Transverse colon (tissue), 3 donors: ENCODE measurements around the gene ALG14.

Experiments used
- POLR2A ChIP-seq: fragments of 450-650 bp; IDR thresholded peaks from one replicate; pipeline ENCODE4 v1.6.1; 2016; ENCODE audit warnings: antibody characterized with exemption, mild to moderate bottlenecking, moderate library complexity
- TF ChIP-seq, protein P1 (sequence below), 5 experiments: fragments of 200-600 bp in 3 of 5; fragments of 450-650 bp in 2 of 5; sonication (generic) in 3 of 5; IDR thresholded peaks; 1 replicate in 2 of 5; 2 replicates in 3 of 5; pipeline ENCODE4 v1.5.1; 2016 to 2017; ENCODE audit warnings: antibody characterized with exemption in 5 of 5, inconsistent platforms in 3 of 5, mild to moderate bottlenecking in 2 of 5, moderate library complexity in 1 of 5

DNA sequence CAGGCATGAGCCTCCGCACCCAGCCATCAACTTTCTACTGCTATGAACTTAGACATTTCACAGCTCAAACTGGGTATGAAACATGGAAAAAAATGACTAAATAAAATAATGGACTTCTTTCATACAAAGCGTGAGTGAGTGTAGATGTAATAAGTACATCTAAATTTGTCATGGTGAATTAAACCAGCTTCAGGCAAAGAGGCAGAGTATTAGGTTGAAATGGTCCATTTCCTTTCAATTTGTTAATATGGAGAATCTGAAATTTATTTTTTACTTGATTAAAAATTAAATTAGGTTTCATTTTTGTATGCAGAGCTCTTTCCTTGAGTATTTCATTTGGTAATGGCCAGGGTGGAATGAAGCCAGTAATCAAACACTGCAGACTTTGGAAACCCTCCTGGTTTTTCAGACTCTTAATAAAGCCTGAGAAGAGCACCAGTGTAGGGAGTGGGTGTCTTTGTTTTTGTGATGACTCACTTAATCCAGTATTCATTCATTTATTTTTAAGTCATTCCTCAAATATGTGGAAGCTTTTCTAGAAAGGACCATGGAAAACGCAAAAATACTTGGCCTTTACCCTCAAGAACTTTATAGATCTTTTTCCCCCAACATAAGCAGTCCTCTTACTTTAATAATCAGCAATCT is 49.2 kb downstream of the ALG14 start:
- TF ChIP-seq, protein P1, sequence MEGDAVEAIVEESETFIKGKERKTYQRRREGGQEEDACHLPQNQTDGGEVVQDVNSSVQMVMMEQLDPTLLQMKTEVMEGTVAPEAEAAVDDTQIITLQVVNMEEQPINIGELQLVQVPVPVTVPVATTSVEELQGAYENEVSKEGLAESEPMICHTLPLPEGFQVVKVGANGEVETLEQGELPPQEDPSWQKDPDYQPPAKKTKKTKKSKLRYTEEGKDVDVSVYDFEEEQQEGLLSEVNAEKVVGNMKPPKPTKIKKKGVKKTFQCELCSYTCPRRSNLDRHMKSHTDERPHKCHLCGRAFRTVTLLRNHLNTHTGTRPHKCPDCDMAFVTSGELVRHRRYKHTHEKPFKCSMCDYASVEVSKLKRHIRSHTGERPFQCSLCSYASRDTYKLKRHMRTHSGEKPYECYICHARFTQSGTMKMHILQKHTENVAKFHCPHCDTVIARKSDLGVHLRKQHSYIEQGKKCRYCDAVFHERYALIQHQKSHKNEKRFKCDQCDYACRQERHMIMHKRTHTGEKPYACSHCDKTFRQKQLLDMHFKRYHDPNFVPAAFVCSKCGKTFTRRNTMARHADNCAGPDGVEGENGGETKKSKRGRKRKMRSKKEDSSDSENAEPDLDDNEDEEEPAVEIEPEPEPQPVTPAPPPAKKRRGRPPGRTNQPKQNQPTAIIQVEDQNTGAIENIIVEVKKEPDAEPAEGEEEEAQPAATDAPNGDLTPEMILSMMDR (IDR thresholded peaks at IDR 0.05), result no peak
- no peak for TF ChIP-seq POLR2A
